Measurements from ENCODE around the gene TRAPPC8. TPM values are rescaled to one million over a fixed set of nuclear protein-coding genes. Genes with fewer than 3 reads are reported as not detected.

TRAPPC8 gene, protein sequence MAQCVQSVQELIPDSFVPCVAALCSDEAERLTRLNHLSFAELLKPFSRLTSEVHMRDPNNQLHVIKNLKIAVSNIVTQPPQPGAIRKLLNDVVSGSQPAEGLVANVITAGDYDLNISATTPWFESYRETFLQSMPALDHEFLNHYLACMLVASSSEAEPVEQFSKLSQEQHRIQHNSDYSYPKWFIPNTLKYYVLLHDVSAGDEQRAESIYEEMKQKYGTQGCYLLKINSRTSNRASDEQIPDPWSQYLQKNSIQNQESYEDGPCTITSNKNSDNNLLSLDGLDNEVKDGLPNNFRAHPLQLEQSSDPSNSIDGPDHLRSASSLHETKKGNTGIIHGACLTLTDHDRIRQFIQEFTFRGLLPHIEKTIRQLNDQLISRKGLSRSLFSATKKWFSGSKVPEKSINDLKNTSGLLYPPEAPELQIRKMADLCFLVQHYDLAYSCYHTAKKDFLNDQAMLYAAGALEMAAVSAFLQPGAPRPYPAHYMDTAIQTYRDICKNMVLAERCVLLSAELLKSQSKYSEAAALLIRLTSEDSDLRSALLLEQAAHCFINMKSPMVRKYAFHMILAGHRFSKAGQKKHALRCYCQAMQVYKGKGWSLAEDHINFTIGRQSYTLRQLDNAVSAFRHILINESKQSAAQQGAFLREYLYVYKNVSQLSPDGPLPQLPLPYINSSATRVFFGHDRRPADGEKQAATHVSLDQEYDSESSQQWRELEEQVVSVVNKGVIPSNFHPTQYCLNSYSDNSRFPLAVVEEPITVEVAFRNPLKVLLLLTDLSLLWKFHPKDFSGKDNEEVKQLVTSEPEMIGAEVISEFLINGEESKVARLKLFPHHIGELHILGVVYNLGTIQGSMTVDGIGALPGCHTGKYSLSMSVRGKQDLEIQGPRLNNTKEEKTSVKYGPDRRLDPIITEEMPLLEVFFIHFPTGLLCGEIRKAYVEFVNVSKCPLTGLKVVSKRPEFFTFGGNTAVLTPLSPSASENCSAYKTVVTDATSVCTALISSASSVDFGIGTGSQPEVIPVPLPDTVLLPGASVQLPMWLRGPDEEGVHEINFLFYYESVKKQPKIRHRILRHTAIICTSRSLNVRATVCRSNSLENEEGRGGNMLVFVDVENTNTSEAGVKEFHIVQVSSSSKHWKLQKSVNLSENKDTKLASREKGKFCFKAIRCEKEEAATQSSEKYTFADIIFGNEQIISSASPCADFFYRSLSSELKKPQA (N-terminal part only)
- polyA plus RNA-seq (2012; ENCODE audit: missing spikeins) = 23.5 TPM

DNA sequence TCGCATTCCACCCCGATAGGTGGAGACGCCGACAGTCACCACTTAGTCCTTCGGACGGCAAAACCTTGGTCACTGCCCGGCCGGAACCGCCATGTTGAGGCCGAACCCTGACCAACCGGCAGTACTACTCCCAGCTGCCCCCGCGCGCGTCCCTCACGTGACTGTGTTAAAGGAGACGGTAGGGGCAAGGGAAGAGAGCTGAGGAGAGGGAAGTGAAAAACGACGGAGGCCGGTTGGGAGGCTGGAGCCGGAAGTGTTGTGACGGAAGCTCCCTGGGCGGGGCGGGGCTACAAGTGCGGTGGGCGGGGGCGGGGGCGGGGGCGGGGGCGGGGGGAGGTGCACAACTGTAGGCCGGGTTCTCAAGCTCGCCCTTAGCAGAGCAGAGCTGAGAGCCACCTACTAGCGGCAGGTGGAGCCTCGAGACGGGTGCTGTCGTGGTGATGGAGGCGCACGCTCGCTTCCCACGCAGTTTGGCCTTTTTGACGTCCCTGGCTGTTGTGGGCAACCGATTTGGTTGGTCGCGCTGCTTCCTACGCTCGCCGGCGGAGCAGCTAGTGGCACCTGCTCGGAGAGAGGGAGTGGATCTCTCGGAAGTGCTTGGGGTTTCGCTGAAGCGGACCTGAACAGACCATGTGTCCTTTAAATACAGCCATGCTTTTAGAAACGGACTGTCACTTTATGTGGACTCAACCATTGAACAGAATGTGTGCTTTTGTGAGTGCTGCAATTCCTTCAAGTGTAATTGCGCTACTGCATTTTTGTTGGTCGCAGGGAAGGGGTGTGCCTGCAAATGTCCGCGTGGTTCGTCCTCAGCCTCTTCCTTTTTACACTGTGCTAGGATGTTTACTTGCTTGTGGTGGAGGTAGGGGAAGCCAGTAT is at the start of gene TRAPPC8:
TRAPPC8 (minus strand) TSS at position 130 of the 879 bp plus-strand sequence. CDS start 364 bp downstream, outside the sequence.
- TF ChIP-seq POLR2A (IDR thresholded peaks at IDR 0.05; ENCODE audit: low read depth, low read length) (peak; percentile 90), TAF1 (IDR thresholded peaks at IDR 0.05; ENCODE audit: borderline replicate concordance, low read depth, low read length) (peak; percentile 73; the same call in 1 of the 2 replicates), POLR2AphosphoS5 (IDR thresholded peaks at IDR 0.05; ENCODE audit: low read depth, low read length) (peak; percentile 86)
- DNase-seq (ENCODE audit: insufficient read length) = peak; percentile 87
- peak; percentile 94 for FAIRE-seq

- TF ChIP-seq POLR2AphosphoS5 (IDR thresholded peaks at IDR 0.05; ENCODE audit: low read depth, low read length) (no peak), TAF1 (IDR thresholded peaks at IDR 0.05; ENCODE audit: borderline replicate concordance, low read depth, low read length) (no peak), POLR2A (IDR thresholded peaks at IDR 0.05; ENCODE audit: low read depth, low read length) (no peak)
- DNase-seq (ENCODE audit: insufficient read length) = no peak
- no peak for FAIRE-seq
Observed at GRCh38 chr18:31990823-31991222, 47.9 kb upstream of the TRAPPC8 start.

DNA sequence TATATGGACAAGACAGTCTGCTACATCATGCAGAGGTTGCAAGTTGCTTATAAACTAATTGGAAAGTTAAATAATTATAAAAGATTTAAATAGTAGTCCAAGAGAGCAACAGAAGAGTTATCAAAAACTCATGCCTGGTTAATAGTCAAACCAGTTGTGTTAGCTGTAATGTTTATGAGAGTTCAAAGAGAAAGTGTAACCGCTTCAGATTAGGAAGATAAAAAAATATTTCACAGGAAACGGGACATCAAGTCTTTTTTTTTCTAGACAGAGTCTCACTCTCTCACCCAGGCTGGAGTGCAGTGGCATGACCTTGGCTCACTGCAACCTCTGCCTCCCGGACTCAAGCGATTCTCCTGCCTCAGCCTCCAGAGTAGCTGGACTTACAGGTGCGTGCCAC is 41.0 kb upstream of the TRAPPC8 start:
- no peak for TF ChIP-seq POLR2A (IDR thresholded peaks at IDR 0.05; ENCODE audit: low read depth, low read length)
- no peak for TF ChIP-seq POLR2AphosphoS5 (IDR thresholded peaks at IDR 0.05; ENCODE audit: low read depth, low read length)
- TF ChIP-seq TAF1 (IDR thresholded peaks at IDR 0.05; ENCODE audit: borderline replicate concordance, low read depth, low read length) = no peak
- DNase-seq (ENCODE audit: insufficient read length) (no peak), FAIRE-seq (no peak)

DNA sequence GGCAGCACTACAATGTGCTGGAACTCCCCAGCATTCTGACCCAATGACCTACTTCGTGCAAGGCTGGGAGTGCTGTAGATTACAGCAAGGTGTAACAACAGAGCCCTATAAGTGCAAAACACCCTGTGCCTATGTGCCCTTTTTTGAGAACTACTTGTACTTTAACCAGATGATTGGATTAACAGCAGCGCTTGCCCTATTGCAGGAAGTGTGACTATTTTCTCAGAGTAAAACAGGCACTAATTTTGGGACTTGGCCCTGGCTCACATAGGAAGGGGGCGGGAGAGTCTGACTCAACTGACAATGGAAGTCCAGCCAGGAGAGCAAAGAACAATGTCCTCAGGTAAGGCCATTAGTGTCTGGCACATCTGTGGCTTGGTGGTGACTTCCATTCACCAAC is 40.1 kb upstream of the TRAPPC8 start:
- TF ChIP-seq POLR2AphosphoS5 (IDR thresholded peaks at IDR 0.05; ENCODE audit: low read depth, low read length) = no peak
- no peak for TF ChIP-seq TAF1 (IDR thresholded peaks at IDR 0.05; ENCODE audit: borderline replicate concordance, low read depth, low read length)
- no peak for TF ChIP-seq POLR2A (IDR thresholded peaks at IDR 0.05; ENCODE audit: low read depth, low read length)
- DNase-seq (ENCODE audit: insufficient read length) (no peak), FAIRE-seq (no peak)

- no peak for FAIRE-seq
- TF ChIP-seq POLR2AphosphoS5 (IDR thresholded peaks at IDR 0.05; ENCODE audit: low read depth, low read length) (no peak), TAF1 (IDR thresholded peaks at IDR 0.05; ENCODE audit: borderline replicate concordance, low read depth, low read length) (no peak), POLR2A (IDR thresholded peaks at IDR 0.05; ENCODE audit: low read depth, low read length) (no peak)
- no peak for DNase-seq (ENCODE audit: insufficient read length)
Observed at GRCh38 chr18:31980863-31981262, 37.9 kb upstream of the TRAPPC8 start.

DNA sequence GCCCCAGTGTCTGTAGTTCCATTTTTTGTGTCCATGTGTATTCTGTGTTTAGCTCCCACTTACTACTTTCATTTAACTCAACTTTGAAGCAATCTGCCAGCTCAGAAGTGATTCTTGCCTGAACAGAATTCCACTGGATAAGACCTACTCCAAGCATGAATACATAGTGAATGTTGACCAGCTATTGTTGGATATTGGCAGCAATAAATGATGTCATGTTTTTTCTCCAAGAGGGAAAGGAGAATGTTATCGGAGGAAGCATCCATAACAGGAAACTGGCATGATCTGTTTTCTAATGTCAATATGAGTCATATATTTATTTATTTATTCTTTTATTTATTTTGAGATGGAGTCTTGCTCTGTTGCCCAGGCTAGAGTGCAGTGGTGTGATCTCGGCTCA is 36.8 kb upstream of the TRAPPC8 start:
- TF ChIP-seq POLR2A (IDR thresholded peaks at IDR 0.05; ENCODE audit: low read depth, low read length) (no peak), POLR2AphosphoS5 (IDR thresholded peaks at IDR 0.05; ENCODE audit: low read depth, low read length) (no peak), TAF1 (IDR thresholded peaks at IDR 0.05; ENCODE audit: borderline replicate concordance, low read depth, low read length) (no peak)
- DNase-seq (ENCODE audit: insufficient read length) = no peak
- no peak for FAIRE-seq

GRCh38 chr18:31978616-31979015 is 35.7 kb upstream of the TRAPPC8 start:
- TF ChIP-seq POLR2A (IDR thresholded peaks at IDR 0.05; ENCODE audit: low read depth, low read length) = no peak
- TF ChIP-seq TAF1 (IDR thresholded peaks at IDR 0.05; ENCODE audit: borderline replicate concordance, low read depth, low read length) = no peak
- no peak for TF ChIP-seq POLR2AphosphoS5 (IDR thresholded peaks at IDR 0.05; ENCODE audit: low read depth, low read length)
- FAIRE-seq (no peak), DNase-seq (ENCODE audit: insufficient read length) (no peak)

- no peak for FAIRE-seq
- no peak for DNase-seq (ENCODE audit: insufficient read length)
- TF ChIP-seq POLR2AphosphoS5 (IDR thresholded peaks at IDR 0.05; ENCODE audit: low read depth, low read length) = no peak
- TF ChIP-seq TAF1 (IDR thresholded peaks at IDR 0.05; ENCODE audit: borderline replicate concordance, low read depth, low read length) = no peak
- no peak for TF ChIP-seq POLR2A (IDR thresholded peaks at IDR 0.05; ENCODE audit: low read depth, low read length)
Observed at GRCh38 chr18:31977270-31977872, 34.4 kb upstream of the TRAPPC8 start.

DNA sequence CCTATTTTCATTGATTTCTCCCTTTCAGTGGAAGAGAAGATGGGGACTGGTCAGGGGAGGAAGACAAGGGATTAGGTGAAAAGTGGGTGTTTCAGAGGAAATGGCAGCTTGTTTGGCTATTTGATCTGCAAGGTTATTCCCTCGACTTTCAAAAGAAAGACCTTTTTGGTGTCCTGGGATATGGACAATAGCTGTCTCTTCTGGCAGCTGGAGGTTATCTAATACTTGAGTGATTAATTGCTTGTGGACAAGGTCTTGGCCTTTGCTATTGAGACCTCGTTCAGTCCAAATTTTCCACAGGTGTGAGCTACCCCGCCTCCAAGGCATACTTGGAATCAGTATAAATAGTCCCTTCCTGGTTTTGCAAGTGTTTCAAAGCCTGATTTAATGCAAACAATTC is 33.3 kb upstream of the TRAPPC8 start:
- no peak for TF ChIP-seq TAF1 (IDR thresholded peaks at IDR 0.05; ENCODE audit: borderline replicate concordance, low read depth, low read length)
- TF ChIP-seq POLR2AphosphoS5 (IDR thresholded peaks at IDR 0.05; ENCODE audit: low read depth, low read length) = no peak
- TF ChIP-seq POLR2A (IDR thresholded peaks at IDR 0.05; ENCODE audit: low read depth, low read length) = no peak
- DNase-seq (ENCODE audit: insufficient read length) = no peak
- no peak for FAIRE-seq
